Upper lobe of left lung (tissue), 6 donors: ENCODE measurements around the gene LMO4. TPM values are rescaled to one million over a fixed set of nuclear protein-coding genes. Genes with fewer than 3 reads are reported as not detected.

Experiments used
- ATAC-seq, 2 donors: fragments of 200-7000 bp; cut with Tn5 transposase; one replicate each; pipeline ENCODE4 v1.9.1; 2022; ENCODE audit warnings: mild to moderate bottlenecking in 2 of 2, moderate library complexity in 2 of 2; ENCODE audit not compliant: low FRiP score in 2 of 2
- DNase-seq, 2 donors: peaks; one replicate each; pipeline ENCODE4 v3.0.0-alpha.2; 2019 to 2020
- H3K27ac ChIP-seq, 4 donors: fragments of 200-600 bp; sonication (generic); one replicate each; pipeline ENCODE4 v1.5.1; 2016 to 2019
- H3K27me3 ChIP-seq, 4 donors: fragments of 200-600 bp; sonication (generic); one replicate each; pipeline ENCODE4 v1.5.1; 2017 to 2019
- H3K36me3 ChIP-seq, 4 donors: fragments of 200-600 bp; sonication (generic); one replicate each; pipeline ENCODE4 v1.5.1; 2016 to 2019
- H3K4me1 ChIP-seq, 4 donors: fragments of 200-600 bp; sonication (generic); one replicate each; pipeline ENCODE4 v1.5.1; 2018 to 2019
- H3K4me3 ChIP-seq, 4 donors: fragments of 200-600 bp; sonication (generic); one replicate each; pipeline ENCODE4 v1.5.1; 2017 to 2019; ENCODE audit warnings: mild to moderate bottlenecking in 2 of 4, moderate library complexity in 1 of 4
- H3K9me3 ChIP-seq, 4 donors: fragments of 200-600 bp; sonication (generic); one replicate each; pipeline ENCODE4 v1.5.1; 2018 to 2019
- CTCF ChIP-seq, 6 experiments: fragments of 450-650 bp in 4 of 6; fragments of 200-600 bp in 2 of 6; sonication (generic) in 2 of 6; IDR thresholded peaks; one replicate each; pipeline ENCODE4 v1.5.1; 2016 to 2019; ENCODE audit warnings: antibody characterized with exemption in 6 of 6
- EP300 ChIP-seq, 4 donors: sonication (generic); formaldehyde crosslinking; IDR thresholded peaks; one replicate each; pipeline ENCODE4 v1.5.1; 2017; ENCODE audit warnings: antibody characterized with exemption in 4 of 4, control low read depth in 2 of 4
- POLR2A ChIP-seq, 4 donors: fragments of 450-650 bp; IDR thresholded peaks; one replicate each; pipeline ENCODE4 v1.5.1; 2016 to 2017; ENCODE audit warnings: antibody characterized with exemption in 4 of 4, mild to moderate bottlenecking in 2 of 4
- POLR2AphosphoS5 ChIP-seq, 2 donors: sonication (generic); formaldehyde crosslinking; IDR thresholded peaks; one replicate each; pipeline ENCODE4 v1.5.1; 2017; ENCODE audit warnings: antibody characterized with exemption in 2 of 2
- WGBS, 2 donors: methylation state at CpG; one replicate each; pipeline ENCODE4 v1.1.5; 2017 to 2018; 5-methylcytosine and 5-hydroxymethylcytosine counted together
- total RNA-seq, 6 donors: library from RNA; depleted of rRNA in 4 of 6; stranded (reverse); fragments of >200 nt in 4 of 6; gene quantifications; one replicate each; pipeline versions ENCODE4 v1.1.0 to v1.2.1, GENCODE V29; 2016 to 2021
- donor health status: DM: no; HTN: no; CAD: no; lungs with moderate emphysema.
- donor health status: DM: no; HTN: yes; CAD: no; lungs with severe emphysema.

LMO4 gene
- total RNA-seq, 6 donors from 2014 or later: 23.7 to 54.4 (median 42.4) TPM

GRCh38 chr1:87296206-87296605 is 32.5 kb upstream of the LMO4 start:
- 79 to 82% methylated on average over 6 of the region's 6 CpGs for WGBS, 2 donors
- H3K4me3 ChIP-seq: no peak overlapping the region
- DNase-seq: no peak
- no peak for ATAC-seq
- no peak overlapping the region for H3K27ac ChIP-seq
- no peaks in the 10 kb centered on the region for H3K4me1 ChIP-seq
- no peak for TF ChIP-seq POLR2A (IDR thresholded peaks at IDR 0.05)
- TF ChIP-seq EP300 (IDR thresholded peaks at IDR 0.05): no peak
- TF ChIP-seq CTCF (IDR thresholded peaks at IDR 0.05): no peak
- no peak for TF ChIP-seq POLR2AphosphoS5 (IDR thresholded peaks at IDR 0.05)
- no peaks in the 10 kb centered on the region for H3K9me3 ChIP-seq
- H3K27me3 ChIP-seq: no peaks in the 10 kb centered on the region
- no peaks in the 10 kb centered on the region for H3K36me3 ChIP-seq

- no peak for DNase-seq
- Histone ChIP-seq H3K4me1 (no peaks in the 10 kb centered on the region), H3K36me3 (no peaks in the 10 kb centered on the region), H3K9me3 (no peaks in the 10 kb centered on the region), H3K4me3 (no peak overlapping the region), H3K27me3 (no peaks in the 10 kb centered on the region), H3K27ac (no peak overlapping the region)
- TF ChIP-seq POLR2AphosphoS5 (IDR thresholded peaks at IDR 0.05) (no peak), POLR2A (IDR thresholded peaks at IDR 0.05) (no peak), EP300 (IDR thresholded peaks at IDR 0.05) (no peak), CTCF (IDR thresholded peaks at IDR 0.05) (no peak)
- no peak for ATAC-seq
- WGBS, 2 donors: 69 to 88% methylated on average over 1 of the region's 1 CpG
Measured at GRCh38 chr1:87299661-87300060, 29.0 kb upstream of the LMO4 start.

- TF ChIP-seq POLR2AphosphoS5 (IDR thresholded peaks at IDR 0.05) (no peak), POLR2A (IDR thresholded peaks at IDR 0.05) (no peak), EP300 (IDR thresholded peaks at IDR 0.05) (no peak)
- Histone ChIP-seq H3K27ac (no peak overlapping the region), H3K4me1 (no peaks in the 10 kb centered on the region), H3K9me3 (no peaks in the 10 kb centered on the region), H3K4me3 (no peak overlapping the region), H3K36me3 (no peaks in the 10 kb centered on the region), H3K27me3 (no peaks in the 10 kb centered on the region)
- WGBS, 2 donors: 78% methylated on average over 8 of the region's 8 CpGs
- no peak for DNase-seq
- no peak for ATAC-seq
Measured at GRCh38 chr1:87300628-87301027, 28.1 kb upstream of the LMO4 start.

GRCh38 chr1:87305151-87305550 is 23.5 kb upstream of the LMO4 start:
- Histone ChIP-seq H3K36me3 (no peaks in the 10 kb centered on the region), H3K4me1 (no peaks in the 10 kb centered on the region), H3K27me3 (no peaks in the 10 kb centered on the region), H3K27ac (no peak overlapping the region), H3K4me3 (no peak overlapping the region), H3K9me3 (no peaks in the 10 kb centered on the region)
- ATAC-seq (no peak), DNase-seq (no peak)
- 63 to 65% methylated on average over 5 of the region's 5 CpGs for WGBS, 2 donors
- no peak for TF ChIP-seq POLR2AphosphoS5 (IDR thresholded peaks at IDR 0.05)
- TF ChIP-seq CTCF (IDR thresholded peaks at IDR 0.05): no peak
- TF ChIP-seq EP300 (IDR thresholded peaks at IDR 0.05): no peak
- no peak for TF ChIP-seq POLR2A (IDR thresholded peaks at IDR 0.05)

GRCh38 chr1:87305762-87306161 is 22.9 kb upstream of the LMO4 start:
- H3K4me3 ChIP-seq: no peak overlapping the region
- WGBS, 2 donors: 78 to 79% methylated on average over 7 of the region's 7 CpGs
- no peak for ATAC-seq

More at GRCh38 chr1:87305762-87306161, 22.9 kb upstream of the LMO4 start:
- H3K36me3 ChIP-seq: no peaks in the 10 kb centered on the region
- no peak for DNase-seq
- no peak overlapping the region for H3K27ac ChIP-seq
- H3K9me3 ChIP-seq: no peaks in the 10 kb centered on the region
- TF ChIP-seq EP300 (IDR thresholded peaks at IDR 0.05) (no peak), POLR2AphosphoS5 (IDR thresholded peaks at IDR 0.05) (no peak), POLR2A (IDR thresholded peaks at IDR 0.05) (no peak), CTCF (IDR thresholded peaks at IDR 0.05) (no peak)
- H3K27me3 ChIP-seq: no peaks in the 10 kb centered on the region
- H3K4me1 ChIP-seq: no peaks in the 10 kb centered on the region
